K562 (cell line): ENCODE data around the gene SRL. TPM values are rescaled to one million over a fixed set of nuclear protein-coding genes. Genes with fewer than 3 reads are reported as not detected.

ENCODE experiments used
- ARID3B ChIP-seq: fragments of 250-450 bp; sonication (Bioruptor Pico); IDR thresholded peaks from 2 replicates; pipeline ENCODE4 v1.4.0; 2020; ENCODE audit warnings: borderline replicate concordance
- CBX8 ChIP-seq: fragments of 200-600 bp; sonication (generic); IDR thresholded peaks from 2 replicates; pipeline ENCODE4 v1.6.1; 2012; ENCODE audit warnings: borderline replicate concordance, mixed run types, low read depth, mild to moderate bottlenecking, moderate library complexity, mixed read lengths, low read length, control low read depth, inconsistent platforms; ENCODE audit not compliant: poor library complexity, severe bottlenecking; ENCODE audit errors: extremely low read depth
- CGGBP1 ChIP-seq: fragments of 250-450 bp; sonication (Bioruptor Pico); IDR thresholded peaks from 2 replicates; pipeline ENCODE4 v1.9.0; 2021; ENCODE audit warnings: mild to moderate bottlenecking
- ELF1 ChIP-seq: fragments of 200-800 bp; sonication (Bioruptor generic); IDR thresholded peaks from 2 replicates; pipeline ENCODE4 v1.6.1; 2016; ENCODE audit warnings: missing genetic modification characterization, missing compliant biosample characterization
- LCOR ChIP-seq: sonication (generic); formaldehyde crosslinking; IDR thresholded peaks from 2 replicates; pipeline ENCODE4 v1.8.0; 2022; ENCODE audit warnings: mild to moderate bottlenecking, missing genetic modification reagents
- NR0B1 ChIP-seq: fragments of 450-650 bp; IDR thresholded peaks from one replicate; pipeline ENCODE4 v1.6.1; 2018; ENCODE audit warnings: mild to moderate bottlenecking, moderate library complexity; ENCODE audit not compliant: partially characterized antibody
- PHF20 ChIP-seq: fragments of 450-650 bp; IDR thresholded peaks from 2 replicates; pipeline ENCODE4 v1.6.1; 2018; ENCODE audit not compliant: partially characterized antibody
- POLR3G ChIP-seq: IDR thresholded peaks from 2 replicates; pipeline ENCODE4 v1.6.1; 2011; ENCODE audit not compliant: insufficient read length, insufficient replicate concordance; ENCODE audit errors: extremely low read depth
- RBM15 ChIP-seq: fragments of 200-400 bp; formaldehyde crosslinking; IDR thresholded peaks from 2 replicates; pipeline ENCODE4 v1.6.1; 2018; ENCODE audit warnings: mild to moderate bottlenecking, low read length, moderate library complexity; ENCODE audit not compliant: insufficient read depth
- TAF1 ChIP-seq: IDR thresholded peaks from 2 replicates; pipeline ENCODE4 v1.6.1; 2011; ENCODE audit warnings: mild to moderate bottlenecking, low read length, moderate library complexity; ENCODE audit not compliant: insufficient read depth, control insufficient read depth, severe bottlenecking; ENCODE audit errors: extremely low read depth
- TCF15 ChIP-seq: fragments of 250-450 bp; sonication (Bioruptor Pico); IDR thresholded peaks from 2 replicates; pipeline ENCODE4 v1.8.0; 2022; ENCODE audit warnings: moderate library complexity, mild to moderate bottlenecking, inconsistent platforms
- ZNF232 ChIP-seq: sonication (generic); formaldehyde crosslinking; IDR thresholded peaks from 2 replicates; pipeline ENCODE4 v1.8.0; 2022; ENCODE audit warnings: mild to moderate bottlenecking, missing genetic modification reagents
- ZNF431 ChIP-seq: sonication (generic); formaldehyde crosslinking; IDR thresholded peaks from 2 replicates; pipeline ENCODE4 v1.8.0; 2022; ENCODE audit warnings: mild to moderate bottlenecking, missing genetic modification reagents
- polyA plus RNA-seq, 8 experiments: library from polyadenylated mRNA; depleted of rRNA in 4 of 8; stranded (reverse) in 5 of 8; unstranded in 3 of 8; fragments of >200 nt; fragmentation: Nextera tagmentation in 2 of 8; fragmentation: Illumina TruSeq in 1 of 8; extraction: Ambion mirVana in 2 of 8; extraction: Trizol in 1 of 8; gene quantifications; 2 replicates each; pipeline versions ENCODE4 v1.2.1 to v1.2.3, GENCODE V29; 2011 to 2014; ENCODE audit warnings: inconsistent platforms in 1 of 8, missing spikeins in 1 of 8
- total RNA-seq, 7 experiments: library from RNA; depleted of rRNA in 6 of 7; stranded (reverse); fragments of >200 nt in 6 of 7; fragmentation: Illumina TruSeq in 2 of 7; extraction: Trizol in 2 of 7; gene quantifications; 2 replicates each; pipeline versions ENCODE4 v1.2.1 to v1.2.3, GENCODE V29; 2011 to 2021; ENCODE audit warnings: low replicate concordance in 1 of 7
- TF ChIP-seq, protein P1 (sequence below): conservative IDR thresholded peaks from 2 replicates; pipeline ENCODE4 v1.6.1; 2011; ENCODE audit warnings: low read depth, mild to moderate bottlenecking, low read length; ENCODE audit not compliant: control insufficient read depth

SRL gene
- total and polyA plus RNA-seq, 9 of the 15 experiments (the other 6 are each of a cell fraction or from before 2014, with no cell fraction given) = 0.01 TPM; not detected in 8

DNA sequence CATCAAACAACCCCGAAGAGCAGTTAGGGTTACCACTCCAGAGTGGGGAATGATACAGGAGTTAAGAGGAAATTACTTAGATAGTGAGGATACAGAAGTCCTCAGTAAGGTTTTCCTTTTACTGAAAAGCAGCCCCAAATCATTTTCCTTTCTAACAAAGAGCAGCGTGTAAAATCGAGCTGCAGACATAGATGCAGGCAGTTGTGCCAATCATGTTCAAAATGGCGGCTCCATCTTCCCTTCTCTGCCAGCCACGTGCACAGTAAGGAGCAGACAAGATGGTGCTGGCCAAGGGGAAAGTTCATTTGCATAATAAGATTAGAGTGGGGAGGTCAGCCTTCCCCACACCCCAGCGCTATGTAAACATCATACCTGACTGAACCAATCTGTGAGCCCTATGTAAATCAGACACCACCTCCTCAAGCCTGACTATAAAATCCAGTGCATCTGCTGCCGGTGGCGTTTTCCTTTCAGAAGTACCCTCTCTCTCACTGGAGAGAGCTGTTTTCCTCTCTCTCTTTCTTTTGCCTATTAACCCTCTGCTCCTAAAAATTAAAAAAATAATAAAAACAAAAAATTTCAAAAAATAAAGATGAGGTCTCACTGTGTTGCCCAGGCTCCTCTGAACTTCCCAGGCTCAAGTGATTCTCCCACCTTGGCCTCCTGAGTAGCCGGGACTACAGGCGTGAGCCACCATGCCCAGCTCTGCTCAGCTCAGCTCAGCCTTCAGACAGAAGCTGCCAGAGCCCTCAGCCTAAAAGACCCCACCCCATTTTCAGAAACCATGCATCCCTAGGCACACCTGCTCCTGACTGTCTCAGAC, 2.6 kb upstream of the SRL start (continued):
- TF ChIP-seq, protein P1, sequence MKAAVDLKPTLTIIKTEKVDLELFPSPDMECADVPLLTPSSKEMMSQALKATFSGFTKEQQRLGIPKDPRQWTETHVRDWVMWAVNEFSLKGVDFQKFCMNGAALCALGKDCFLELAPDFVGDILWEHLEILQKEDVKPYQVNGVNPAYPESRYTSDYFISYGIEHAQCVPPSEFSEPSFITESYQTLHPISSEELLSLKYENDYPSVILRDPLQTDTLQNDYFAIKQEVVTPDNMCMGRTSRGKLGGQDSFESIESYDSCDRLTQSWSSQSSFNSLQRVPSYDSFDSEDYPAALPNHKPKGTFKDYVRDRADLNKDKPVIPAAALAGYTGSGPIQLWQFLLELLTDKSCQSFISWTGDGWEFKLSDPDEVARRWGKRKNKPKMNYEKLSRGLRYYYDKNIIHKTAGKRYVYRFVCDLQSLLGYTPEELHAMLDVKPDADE = no peak
- TF ChIP-seq ZNF232 (CRISPR knock-in tag) = no peak
- TF ChIP-seq TCF15 (CRISPR knock-in tag) = no peak
- TF ChIP-seq NR0B1 = no peak
- no peak for TF ChIP-seq CGGBP1
- TF ChIP-seq ZNF431 (CRISPR knock-in tag) = no peak
- no peak for TF ChIP-seq LCOR (CRISPR knock-in tag)
- no peak for TF ChIP-seq ELF1 (tag)
- TF ChIP-seq PHF20 = no peak
- no peak for TF ChIP-seq RBM15
- TF ChIP-seq ARID3B (CRISPR knock-in tag) = no peak
- TF ChIP-seq CBX8 = no peak
- no peak for TF ChIP-seq POLR3G
- TF ChIP-seq TAF1 = no peak
